ENCODE data around the gene HSPH1. TPM values are rescaled to one million over a fixed set of nuclear protein-coding genes. Genes with fewer than 3 reads are reported as not detected.

Gene HSPH1
- total RNA-seq, 1 donor from 2014 or later, result 94.9 TPM

GRCh38 chr13:31192306-31192705 is 30.6 kb upstream of the HSPH1 start:
- no peak overlapping the region for H3K27ac ChIP-seq
- H3K4me2 ChIP-seq, result no peak overlapping the region
- H3K9ac ChIP-seq, result no peak overlapping the region
- no peak overlapping the region for H3K27ac Mint-ChIP-seq
- no peaks in the 10 kb centered on the region for H3K9me3 ChIP-seq (ENCODE audit: low read depth)
- H3K27me3 Mint-ChIP-seq (ENCODE audit: insufficient read depth, low read depth), result no peaks in the 10 kb centered on the region
- no peaks in the 10 kb centered on the region for H3F3A ChIP-seq (ENCODE audit: low read depth)
- no peak for DNase-seq (ENCODE audit: low spot score)
- H3K4me3 ChIP-seq, result no peak overlapping the region
- H4K20me1 ChIP-seq (ENCODE audit: low read depth), result no peaks in the 10 kb centered on the region
- no peaks in the 10 kb centered on the region for H3K27me3 ChIP-seq
- no peaks in the 10 kb centered on the region for H3K36me3 Mint-ChIP-seq
- H3K4me1 ChIP-seq, result no peaks in the 10 kb centered on the region
- no peaks in the 10 kb centered on the region for H3K79me2 ChIP-seq (ENCODE audit: low read depth)
- peaks cover 10% of the 10 kb centered on the region for H3K9me3 Mint-ChIP-seq
- H2AFZ ChIP-seq (replicated peaks), result no peak overlapping the region
- H3K4me1 Mint-ChIP-seq, result no peaks in the 10 kb centered on the region
- H3K4me3 Mint-ChIP-seq, result no peak overlapping the region
- H3K36me3 ChIP-seq, result no peaks in the 10 kb centered on the region
- TF ChIP-seq EZH2phosphoT487 (IDR thresholded peaks at IDR 0.05) (no peak), EZH2 (IDR thresholded peaks at IDR 0.05) (no peak)
- TF ChIP-seq, protein P1, sequence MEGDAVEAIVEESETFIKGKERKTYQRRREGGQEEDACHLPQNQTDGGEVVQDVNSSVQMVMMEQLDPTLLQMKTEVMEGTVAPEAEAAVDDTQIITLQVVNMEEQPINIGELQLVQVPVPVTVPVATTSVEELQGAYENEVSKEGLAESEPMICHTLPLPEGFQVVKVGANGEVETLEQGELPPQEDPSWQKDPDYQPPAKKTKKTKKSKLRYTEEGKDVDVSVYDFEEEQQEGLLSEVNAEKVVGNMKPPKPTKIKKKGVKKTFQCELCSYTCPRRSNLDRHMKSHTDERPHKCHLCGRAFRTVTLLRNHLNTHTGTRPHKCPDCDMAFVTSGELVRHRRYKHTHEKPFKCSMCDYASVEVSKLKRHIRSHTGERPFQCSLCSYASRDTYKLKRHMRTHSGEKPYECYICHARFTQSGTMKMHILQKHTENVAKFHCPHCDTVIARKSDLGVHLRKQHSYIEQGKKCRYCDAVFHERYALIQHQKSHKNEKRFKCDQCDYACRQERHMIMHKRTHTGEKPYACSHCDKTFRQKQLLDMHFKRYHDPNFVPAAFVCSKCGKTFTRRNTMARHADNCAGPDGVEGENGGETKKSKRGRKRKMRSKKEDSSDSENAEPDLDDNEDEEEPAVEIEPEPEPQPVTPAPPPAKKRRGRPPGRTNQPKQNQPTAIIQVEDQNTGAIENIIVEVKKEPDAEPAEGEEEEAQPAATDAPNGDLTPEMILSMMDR (IDR thresholded peaks at IDR 0.05), result no peak

GRCh38 chr13:31191748-31192147 is 30.0 kb upstream of the HSPH1 start:
- Histone ChIP-seq H2AFZ (replicated peaks) (no peak overlapping the region), H3K27me3 (no peaks in the 10 kb centered on the region), H4K20me1 (ENCODE audit: low read depth) (no peaks in the 10 kb centered on the region), H3K4me2 (no peak overlapping the region), H3K9ac (no peak overlapping the region), H3F3A (ENCODE audit: low read depth) (no peaks in the 10 kb centered on the region), H3K36me3 (no peaks in the 10 kb centered on the region), H3K4me1 (no peaks in the 10 kb centered on the region), H3K4me3 (no peak overlapping the region), H3K27ac (no peak overlapping the region), H3K79me2 (ENCODE audit: low read depth) (no peaks in the 10 kb centered on the region), H3K9me3 (ENCODE audit: low read depth) (no peaks in the 10 kb centered on the region)
- Mint-ChIP-seq H3K36me3 (no peaks in the 10 kb centered on the region), H3K9me3 (peaks cover 11% of the 10 kb centered on the region), H3K4me3 (no peak overlapping the region), H3K4me1 (no peaks in the 10 kb centered on the region), H3K27me3 (ENCODE audit: insufficient read depth, low read depth) (no peaks in the 10 kb centered on the region), H3K27ac (no peak overlapping the region)
- DNase-seq (ENCODE audit: low spot score), result no peak
- TF ChIP-seq EZH2 (IDR thresholded peaks at IDR 0.05) (no peak), EZH2phosphoT487 (IDR thresholded peaks at IDR 0.05) (no peak)
- TF ChIP-seq, protein P1 (IDR thresholded peaks at IDR 0.05), result no peak

DNA sequence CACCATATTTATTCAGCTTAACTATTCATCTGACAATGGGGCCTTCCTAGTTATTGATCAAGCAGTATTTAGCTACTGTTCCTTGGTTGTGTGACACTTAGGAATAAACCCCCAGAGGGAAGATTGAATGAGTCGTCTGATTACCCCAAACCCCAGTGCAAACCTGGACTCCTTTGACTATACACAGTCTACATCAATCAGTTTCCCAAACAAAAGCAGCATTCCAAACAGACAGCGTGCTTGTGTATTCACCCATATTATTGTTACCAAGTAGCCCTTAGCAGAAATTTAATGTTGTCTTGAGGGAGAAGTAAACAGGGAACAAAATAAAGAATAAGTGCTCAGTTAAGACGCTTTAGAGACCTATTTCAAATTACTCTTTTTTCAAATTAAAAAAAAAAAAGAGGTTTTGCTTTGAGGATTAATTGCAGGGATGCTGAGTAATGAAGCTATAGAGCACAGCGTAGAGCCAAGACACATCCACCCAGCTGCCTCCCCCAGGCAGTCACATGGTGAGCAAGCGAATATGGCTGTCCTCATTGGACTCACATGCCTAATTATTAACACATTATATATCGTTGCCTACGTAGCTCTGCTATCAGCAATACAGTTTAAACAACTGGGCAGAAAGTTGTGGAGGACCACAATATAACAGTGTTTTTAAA is 23.4 kb upstream of the HSPH1 start:
- Histone ChIP-seq H3K36me3 (no peaks in the 10 kb centered on the region), H3K9ac (no peak overlapping the region), H2AFZ (replicated peaks) (peak overlapping the region; percentile 23), H3K4me1 (peaks cover 5% of the 10 kb centered on the region), H3K9me3 (ENCODE audit: low read depth) (no peaks in the 10 kb centered on the region), H3F3A (ENCODE audit: low read depth) (no peaks in the 10 kb centered on the region), H3K27me3 (no peaks in the 10 kb centered on the region), H3K27ac (no peak overlapping the region), H3K4me3 (no peak overlapping the region), H3K4me2 (no peak overlapping the region), H4K20me1 (ENCODE audit: low read depth) (no peaks in the 10 kb centered on the region), H3K79me2 (ENCODE audit: low read depth) (no peaks in the 10 kb centered on the region)
- H3K4me3 Mint-ChIP-seq, result no peak overlapping the region
- H3K4me1 Mint-ChIP-seq, result peaks cover 20% of the 10 kb centered on the region
- H3K9me3 Mint-ChIP-seq, result peaks cover 18% of the 10 kb centered on the region
- H3K36me3 Mint-ChIP-seq, result no peaks in the 10 kb centered on the region
- no peak overlapping the region for H3K27ac Mint-ChIP-seq
- no peaks in the 10 kb centered on the region for H3K27me3 Mint-ChIP-seq (ENCODE audit: insufficient read depth, low read depth)
- TF ChIP-seq EZH2phosphoT487 (IDR thresholded peaks at IDR 0.05) (no peak), EZH2 (IDR thresholded peaks at IDR 0.05) (no peak)
- TF ChIP-seq, protein P1 (IDR thresholded peaks at IDR 0.05), result no peak
- no peak for DNase-seq (ENCODE audit: low spot score)

Data from neural progenitor cell (in vitro differentiated cells).